SK-N-SH treated with all-trans-retinoic acid at 6 μM for 48 hours (cell line): ENCODE data around the gene PARD3B.

ENCODE experiments used
- ARNTL ChIP-seq: fragments of 450-650 bp; formaldehyde crosslinking; IDR thresholded peaks from 2 replicates; pipeline ENCODE4 v1.5.0; 2020; ENCODE audit warnings: low read depth, mild to moderate bottlenecking, moderate library complexity, borderline replicate concordance
- BACH2 ChIP-seq: fragments of 250-450 bp; sonication (Bioruptor Pico); IDR thresholded peaks from 2 replicates; pipeline ENCODE4 v1.9.0; 2021; ENCODE audit warnings: mild to moderate bottlenecking, borderline replicate concordance
- PPARA ChIP-seq: fragments of 250-450 bp; sonication (Bioruptor Pico); IDR thresholded peaks from 2 replicates; pipeline ENCODE4 v1.5.0; 2020; ENCODE audit warnings: mild to moderate bottlenecking, borderline replicate concordance
- SNAI2 ChIP-seq: fragments of 250-450 bp; sonication (Bioruptor Pico); IDR thresholded peaks from 2 replicates; pipeline ENCODE4 v1.5.0; 2020; ENCODE audit warnings: mild to moderate bottlenecking, moderate library complexity
- ZNF565 ChIP-seq: fragments of 450-650 bp; formaldehyde crosslinking; conservative IDR thresholded peaks from 2 replicates; pipeline ENCODE4 v1.5.0; 2020; ENCODE audit warnings: low read depth, mild to moderate bottlenecking, moderate library complexity
- ZNF70 ChIP-seq: fragments of 450-650 bp; formaldehyde crosslinking; IDR thresholded peaks from 2 replicates; pipeline ENCODE4 v1.5.0; 2020; ENCODE audit warnings: mild to moderate bottlenecking, moderate library complexity

GRCh38 chr2:204860274-204860673 is 315.0 kb downstream of the PARD3B start:
- TF ChIP-seq ZNF565 (CRISPR knock-in tag) (no peak), PPARA (CRISPR knock-in tag) (no peak), ZNF70 (CRISPR knock-in tag) (no peak), ARNTL (no peak), BACH2 (CRISPR knock-in tag) (no peak), SNAI2 (CRISPR knock-in tag) (no peak)
